WI38 (cell line): ENCODE results near the gene SETD3.

Experiments
- H3K4me3 ChIP-seq: 2 replicates; pipeline ENCODE4 v1.5.1; 2011; ENCODE audit warnings: low read depth, mild to moderate bottlenecking, control low read depth, low read length
- TF ChIP-seq, protein P1 (sequence below): IDR thresholded peaks from 2 replicates; pipeline ENCODE4 v1.5.1; 2012; ENCODE audit warnings: low read depth, mild to moderate bottlenecking, control low read depth, low read length

SETD3 gene

DNA sequence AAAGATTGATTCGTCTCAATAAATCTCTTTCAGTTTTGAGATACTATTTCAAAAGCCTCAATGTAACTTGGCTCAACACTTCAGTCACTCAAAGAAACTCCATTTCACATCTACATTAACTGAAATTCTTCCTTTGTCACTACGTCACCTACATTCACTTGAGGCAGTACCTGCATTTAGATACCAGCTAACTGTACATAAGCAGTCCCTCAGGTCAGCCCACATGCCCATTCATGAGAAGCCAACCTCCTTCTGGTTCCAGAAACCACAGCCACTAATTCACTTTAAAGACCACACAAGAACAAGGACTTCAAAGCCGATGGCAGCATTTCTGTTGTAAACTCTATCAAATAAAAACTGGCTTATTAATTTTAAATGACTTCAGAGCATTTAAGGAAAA, 43.0 kb downstream of the SETD3 start:
- TF ChIP-seq, protein P1, sequence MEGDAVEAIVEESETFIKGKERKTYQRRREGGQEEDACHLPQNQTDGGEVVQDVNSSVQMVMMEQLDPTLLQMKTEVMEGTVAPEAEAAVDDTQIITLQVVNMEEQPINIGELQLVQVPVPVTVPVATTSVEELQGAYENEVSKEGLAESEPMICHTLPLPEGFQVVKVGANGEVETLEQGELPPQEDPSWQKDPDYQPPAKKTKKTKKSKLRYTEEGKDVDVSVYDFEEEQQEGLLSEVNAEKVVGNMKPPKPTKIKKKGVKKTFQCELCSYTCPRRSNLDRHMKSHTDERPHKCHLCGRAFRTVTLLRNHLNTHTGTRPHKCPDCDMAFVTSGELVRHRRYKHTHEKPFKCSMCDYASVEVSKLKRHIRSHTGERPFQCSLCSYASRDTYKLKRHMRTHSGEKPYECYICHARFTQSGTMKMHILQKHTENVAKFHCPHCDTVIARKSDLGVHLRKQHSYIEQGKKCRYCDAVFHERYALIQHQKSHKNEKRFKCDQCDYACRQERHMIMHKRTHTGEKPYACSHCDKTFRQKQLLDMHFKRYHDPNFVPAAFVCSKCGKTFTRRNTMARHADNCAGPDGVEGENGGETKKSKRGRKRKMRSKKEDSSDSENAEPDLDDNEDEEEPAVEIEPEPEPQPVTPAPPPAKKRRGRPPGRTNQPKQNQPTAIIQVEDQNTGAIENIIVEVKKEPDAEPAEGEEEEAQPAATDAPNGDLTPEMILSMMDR = no peak
- H3K4me3 ChIP-seq = no peak overlapping the region

DNA sequence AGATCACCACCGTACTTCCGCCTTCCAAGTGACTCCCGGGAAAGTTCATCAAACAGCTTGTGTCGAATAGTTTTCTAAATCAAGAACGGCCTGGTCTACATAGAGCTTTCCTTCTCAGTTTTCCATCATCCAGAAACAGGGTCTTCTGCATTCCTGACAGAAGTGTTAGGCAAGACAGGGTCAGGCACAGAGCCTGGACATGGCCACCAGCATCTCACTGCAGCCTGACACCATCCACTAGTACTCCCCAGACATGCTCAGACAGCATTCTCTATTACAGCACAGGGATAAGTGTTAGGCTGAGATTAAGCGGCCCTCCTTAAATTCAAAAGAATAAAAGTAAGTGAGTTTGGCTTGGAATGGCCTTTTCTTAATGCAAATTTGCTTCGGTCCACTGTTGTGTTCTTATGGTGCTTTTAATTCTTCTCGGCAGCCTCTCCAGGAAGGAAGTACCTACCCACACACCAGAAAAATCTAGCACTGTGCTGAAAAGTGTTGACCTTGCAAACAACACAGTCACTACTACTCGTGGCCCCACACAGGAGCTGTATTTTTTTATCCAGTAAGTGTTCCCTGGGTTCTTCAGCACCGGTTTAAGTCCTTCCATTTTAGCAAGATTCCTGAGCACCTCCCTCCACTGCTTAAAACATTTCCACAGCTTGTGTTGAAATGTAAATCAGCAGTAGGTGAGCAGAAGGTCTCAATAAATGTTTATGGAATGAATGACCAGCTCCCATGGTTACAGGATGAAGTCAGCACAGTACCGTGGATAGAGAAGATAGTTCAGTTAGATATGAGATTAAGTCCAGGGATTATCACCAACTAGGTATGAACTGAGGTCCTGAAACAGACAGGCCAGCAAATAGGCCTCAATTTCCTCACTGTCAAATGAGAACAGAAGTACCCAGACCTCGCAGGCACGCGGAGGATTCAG, 44.1 kb downstream of the SETD3 start:
- TF ChIP-seq, protein P1 = no peak
- no peak overlapping the region for H3K4me3 ChIP-seq

DNA sequence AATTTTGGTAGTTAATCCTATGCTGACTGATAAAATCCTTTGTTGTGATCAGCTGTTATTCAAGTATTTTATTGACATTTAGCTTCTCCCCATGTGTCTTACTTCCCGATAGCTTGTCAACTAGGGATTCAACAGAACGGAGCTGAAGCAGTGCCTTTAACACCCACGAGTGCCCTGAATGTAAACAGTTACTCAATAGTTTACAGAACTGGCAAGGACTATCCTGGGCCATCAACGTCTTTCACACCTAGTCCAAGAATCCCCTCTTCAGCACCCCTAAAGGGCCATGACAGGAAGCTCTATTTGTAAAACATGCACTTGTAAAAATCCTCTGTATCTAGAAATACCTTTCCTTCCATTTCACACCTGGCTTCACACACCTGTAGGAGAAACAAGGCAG, 45.3 kb downstream of the SETD3 start:
- H3K4me3 ChIP-seq = no peak overlapping the region
- TF ChIP-seq, protein P1 = no peak

DNA sequence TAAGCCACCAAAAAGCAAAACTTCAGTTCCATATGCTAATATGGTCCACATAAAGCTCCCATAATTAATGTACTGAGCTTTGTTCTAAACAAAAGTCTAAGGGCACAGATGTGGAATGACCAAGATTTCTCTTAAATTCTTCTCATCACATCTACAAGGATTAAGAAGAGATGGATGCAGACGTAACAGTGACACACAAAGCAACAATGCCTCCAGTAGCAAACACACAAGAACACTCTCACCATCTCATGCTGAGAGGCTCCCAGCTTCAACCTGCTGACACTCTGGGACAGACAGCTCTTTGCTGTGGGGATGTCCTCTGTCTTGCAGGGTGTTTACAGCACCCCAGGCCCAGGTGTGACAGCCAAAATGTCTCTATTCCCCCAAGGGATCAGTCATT, 48.2 kb downstream of the SETD3 start:
- TF ChIP-seq, protein P1 = no peak
- H3K4me3 ChIP-seq = no peak overlapping the region

DNA sequence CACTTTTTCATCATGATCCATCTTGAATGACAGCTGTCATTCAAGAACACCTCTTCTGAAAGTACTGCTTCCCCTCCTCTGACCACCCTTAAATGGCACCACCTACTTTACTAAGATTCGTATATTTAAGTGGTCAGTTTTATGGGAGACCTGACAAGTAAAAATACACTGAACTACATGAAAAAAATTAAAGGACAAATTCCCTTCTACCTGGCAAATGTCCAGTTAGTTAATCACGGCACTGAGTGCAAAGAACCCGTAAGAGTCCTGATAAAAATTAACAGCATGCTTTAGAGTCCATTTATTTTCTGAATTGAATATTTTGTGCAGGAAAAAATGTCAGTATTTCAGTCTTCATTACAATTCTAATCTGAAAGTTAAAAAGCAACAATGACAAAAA, 48.7 kb downstream of the SETD3 start:
- TF ChIP-seq, protein P1 = no peak
- H3K4me3 ChIP-seq = no peak overlapping the region

DNA sequence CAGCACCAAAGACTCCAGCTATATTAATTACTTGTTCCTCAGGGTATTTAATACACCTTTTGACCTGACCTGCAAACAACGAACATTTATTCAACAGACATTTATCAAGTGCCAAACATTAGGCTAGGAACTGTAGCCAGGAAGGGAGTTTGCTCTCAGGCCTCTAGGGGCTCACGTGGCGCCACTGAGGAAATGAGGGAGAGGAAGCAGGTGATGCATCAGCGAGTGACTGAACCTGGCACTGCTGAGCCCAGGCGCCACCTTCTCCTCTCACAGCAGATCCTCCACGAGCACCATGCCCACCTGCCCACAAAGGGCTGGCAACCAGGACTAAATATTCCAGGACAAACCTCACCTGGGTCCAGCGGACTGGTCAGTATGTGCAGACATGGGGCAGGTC, 50.2 kb downstream of the SETD3 start:
- TF ChIP-seq, protein P1 = no peak
- H3K4me3 ChIP-seq = no peak overlapping the region

DNA sequence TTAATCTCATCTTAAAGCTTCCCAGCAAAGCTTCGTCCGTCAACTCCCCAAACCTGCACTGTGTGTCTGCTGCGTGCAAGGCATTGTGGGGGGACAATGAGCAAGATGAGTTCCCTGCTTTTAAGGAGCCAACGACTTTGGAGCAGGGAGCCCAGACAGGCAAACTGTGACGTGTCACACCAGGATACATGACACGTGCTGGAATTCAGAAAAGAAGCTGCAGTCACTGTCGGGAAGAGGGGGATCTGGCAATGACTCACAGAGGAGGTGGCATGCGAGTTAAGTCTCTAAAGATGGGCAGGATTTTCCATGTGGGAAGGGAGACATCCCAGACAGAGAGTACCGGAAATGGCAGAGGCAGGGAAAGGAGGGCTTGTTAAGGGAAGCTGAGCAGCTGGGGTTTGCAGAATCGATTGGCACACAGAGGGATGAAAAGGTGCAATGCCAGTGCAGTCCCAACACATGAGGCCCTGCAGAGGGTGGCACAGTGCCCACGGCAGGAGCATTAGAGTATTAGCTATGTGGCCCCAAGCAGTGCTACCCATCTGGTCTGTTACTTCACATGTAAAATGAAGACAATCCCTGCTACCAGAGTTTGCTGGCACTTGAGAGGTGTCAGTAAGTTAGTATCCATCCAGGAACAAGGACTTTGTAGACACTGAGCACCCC, 52.9 kb downstream of the SETD3 start:
- TF ChIP-seq, protein P1 = no peak
- H3K4me3 ChIP-seq = no peak overlapping the region
